RPMI7951 (cell line): Measurements from ENCODE around the gene BPNT1. TPM values are rescaled to one million over a fixed set of nuclear protein-coding genes. Genes with fewer than 3 reads are reported as not detected.

ENCODE experiments used
- total RNA-seq: library from RNA; depleted of rRNA; stranded (reverse); fragments of >200 nt; shearing (Covaris generic); gene quantifications from 2 replicates; pipeline ENCODE4 v1.2.3, GENCODE V29; 2014; rRNA removed

The BPNT1 gene
- total RNA-seq, 1 experiment from 2014 or later, result 19.3 TPM

Other genes with a start within 250 kb of the BPNT1 start
- 0.12 and 0.68 TPM in 2 replicates for gene SLC30A10, start 161.2 kb downstream of the BPNT1 start, total RNA-seq
- 52.5 and 61.9 TPM in 2 replicates for gene EPRS1, start 43.3 kb downstream of the BPNT1 start, total RNA-seq
- 77.2 and 81.0 TPM in 2 replicates for gene IARS2, start 4.3 kb upstream of the BPNT1 start, total RNA-seq
- gene RAB3GAP2, start 182.7 kb upstream of the BPNT1 start, total RNA-seq, result 16.5 and 18.3 TPM in 2 replicates